Effector CD8-positive, alpha-beta T cell (primary cell): ENCODE measurements around the gene ZNF154.

Source experiments
- DNase-seq: peaks from one replicate; lab custom pipeline; 2025; lab: John Stamatoyannopoulos, UW

The ZNF154 gene

DNA sequence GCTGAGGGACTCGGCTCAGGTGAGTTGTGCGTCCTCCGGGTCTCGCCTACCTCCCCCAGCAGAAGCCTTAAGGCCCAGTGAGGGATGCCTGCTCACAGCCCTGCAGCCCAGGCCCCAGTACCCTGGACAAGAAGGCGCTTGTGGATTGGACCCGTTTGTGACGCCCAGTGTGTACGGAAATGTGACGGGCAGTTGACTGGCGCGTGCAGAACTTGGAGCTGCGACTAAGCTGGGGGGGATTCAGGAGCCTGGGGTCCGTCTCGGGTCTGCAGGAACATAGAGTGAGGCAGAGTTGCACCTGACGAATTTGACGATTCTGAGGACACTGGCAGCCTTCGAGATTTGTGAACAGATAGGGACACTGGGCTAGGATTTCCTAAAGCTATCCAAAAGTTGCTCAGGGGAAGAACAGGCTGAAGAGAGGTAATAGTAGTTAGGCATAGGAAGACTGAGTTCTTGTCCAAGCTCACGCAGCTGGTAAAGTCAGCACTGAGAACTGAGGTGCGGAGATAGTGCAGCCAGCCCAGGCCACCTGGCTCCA, 26.7 kb downstream of the ZNF154 start:
- no peak for DNase-seq

DNA sequence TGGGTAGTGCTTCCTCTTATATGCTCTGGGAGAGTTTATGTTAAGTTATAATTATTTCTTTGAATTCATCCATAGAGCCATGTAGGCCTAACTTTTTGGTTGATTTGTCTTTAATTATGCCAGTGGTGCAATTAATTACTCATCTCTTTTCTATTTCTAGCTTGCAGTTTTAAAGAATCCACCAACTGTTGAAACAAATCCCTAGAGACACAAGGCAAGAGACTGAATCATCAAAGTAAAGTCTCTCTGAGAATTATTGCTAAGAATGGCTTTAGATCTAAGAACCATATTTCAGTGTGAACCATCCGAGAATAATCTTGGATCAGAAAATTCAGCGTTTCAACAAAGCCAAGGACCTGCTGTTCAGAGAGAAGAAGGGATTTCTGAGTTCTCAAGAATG, 33.1 kb downstream of the ZNF154 start:
- DNase-seq, result no peak

DNA sequence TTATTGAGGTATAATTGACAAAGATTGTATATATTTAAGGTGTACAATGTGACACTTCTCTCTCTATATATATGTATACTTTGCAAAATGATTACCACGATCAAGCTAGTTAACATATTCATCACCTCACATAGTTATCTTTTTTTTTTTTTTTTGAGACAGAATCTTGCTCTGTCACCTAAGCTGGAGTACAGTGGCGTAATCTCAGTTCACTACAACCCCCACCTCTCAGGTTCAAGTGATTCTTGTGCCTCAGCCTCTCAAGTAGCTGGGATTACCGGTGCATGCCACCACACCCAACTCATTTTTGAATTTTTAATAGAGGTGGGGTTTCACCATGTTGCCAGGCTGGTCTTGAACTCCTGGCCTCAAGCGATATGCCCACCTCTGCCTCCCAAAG, 36.5 kb downstream of the ZNF154 start:
- no peak for DNase-seq

DNA sequence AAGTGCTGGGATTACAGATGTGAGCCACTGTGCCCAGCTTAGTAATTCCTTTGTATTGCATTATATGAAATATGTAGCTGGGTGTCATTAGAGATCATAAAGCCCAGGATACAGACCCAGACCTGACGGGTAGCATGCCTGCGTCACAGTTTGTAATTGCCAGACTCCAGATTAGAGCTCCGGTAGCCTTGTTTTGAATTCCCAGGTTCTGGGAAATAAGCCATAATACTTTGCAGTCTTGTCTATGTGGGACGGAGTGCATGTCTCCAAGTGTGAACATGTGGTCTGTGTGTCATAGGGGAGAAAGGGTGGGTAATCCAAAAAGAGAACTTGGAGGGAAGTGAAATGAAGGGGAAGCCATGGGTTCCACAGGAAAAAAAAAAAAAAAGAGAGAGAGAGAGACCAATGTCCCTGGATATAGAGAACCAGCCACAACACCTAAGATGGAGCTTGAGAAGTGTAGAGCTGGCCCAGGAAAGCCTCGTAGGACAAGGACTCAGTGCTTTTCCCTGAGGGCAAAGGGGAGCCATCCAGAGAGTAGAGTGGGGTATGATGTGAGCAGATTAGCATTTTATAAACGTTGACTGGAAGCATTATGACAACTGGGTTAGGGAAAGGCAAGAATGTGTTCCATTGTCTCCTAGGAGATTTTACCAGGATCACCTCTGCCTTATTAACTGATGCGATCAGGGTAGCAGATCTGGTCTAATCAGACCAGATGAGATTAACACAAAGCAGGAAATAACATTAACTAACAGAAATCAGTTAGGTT, 37.7 kb downstream of the ZNF154 start:
- DNase-seq, result no peak

DNA sequence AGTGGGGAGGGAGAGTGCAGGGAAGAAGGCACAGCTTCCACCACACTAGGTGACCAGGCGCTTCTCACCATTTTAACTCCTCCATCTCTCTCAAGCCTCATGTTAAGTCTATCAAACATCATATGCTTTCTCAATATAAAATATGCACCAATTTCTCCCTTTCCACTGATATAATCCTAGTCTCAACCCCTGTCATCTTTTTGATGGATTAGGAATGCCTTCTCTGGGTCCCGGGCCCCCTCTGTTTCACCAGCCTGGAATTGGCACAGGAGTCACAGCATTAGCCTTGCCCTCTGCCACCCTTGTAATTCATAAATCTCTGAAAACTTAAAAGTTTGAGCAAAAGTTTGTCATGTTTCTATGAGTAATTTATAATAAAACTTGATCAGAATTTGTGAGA, 40.4 kb downstream of the ZNF154 start, which contains the start of gene ZSCAN4:
TSS of gene ZSCAN4 (plus strand) at position 301 of the 400 bp plus-strand sequence. CDS start 7,211 bp downstream, outside the sequence.
- no peak for DNase-seq

DNA sequence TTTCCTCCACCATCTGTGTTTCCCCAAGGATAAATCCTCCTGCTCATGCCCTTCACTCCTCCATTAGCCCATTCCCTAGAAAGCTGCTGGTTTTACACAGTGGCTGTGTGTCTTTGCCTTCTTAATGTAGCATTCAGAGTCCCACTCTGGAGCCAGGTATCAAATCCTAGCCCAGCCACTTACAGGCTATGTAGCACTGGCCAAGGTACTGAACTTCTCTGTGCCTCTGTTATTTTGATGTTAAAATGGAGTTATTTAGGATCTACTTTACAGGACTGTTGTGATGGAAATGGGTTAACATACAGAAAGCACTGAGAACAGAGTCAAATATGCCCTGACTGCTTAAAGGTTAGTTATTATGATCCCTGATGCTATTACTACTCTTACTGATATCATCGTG, 41.8 kb downstream of the ZNF154 start:
- DNase-seq, result no peak

DNA sequence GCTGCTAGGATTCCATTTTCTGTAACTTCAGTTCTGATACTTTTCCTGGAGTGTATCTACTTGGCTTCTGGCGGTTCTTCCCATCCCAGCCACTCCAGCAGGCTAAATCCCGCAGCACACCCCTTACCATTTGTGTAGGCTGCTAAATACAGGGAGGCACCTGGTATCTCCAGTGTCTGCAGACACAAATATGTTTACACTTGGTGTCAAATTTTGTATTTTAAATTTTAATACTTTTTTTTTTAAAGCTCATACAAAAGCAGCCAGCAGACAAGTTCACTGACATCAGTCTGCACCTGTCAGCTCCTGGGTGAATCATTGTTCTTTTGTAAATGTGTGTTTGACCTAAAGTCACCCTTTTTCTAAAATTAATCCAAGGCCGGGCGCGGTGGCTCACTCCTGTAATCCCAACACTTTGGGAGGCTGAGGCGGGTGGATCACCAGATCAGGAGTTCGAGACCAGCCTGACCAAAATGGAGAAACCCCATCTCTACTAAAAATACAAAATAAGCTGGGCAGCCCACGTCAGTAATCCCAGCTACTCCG, 43.7 kb downstream of the ZNF154 start:
- no peak for DNase-seq

DNA sequence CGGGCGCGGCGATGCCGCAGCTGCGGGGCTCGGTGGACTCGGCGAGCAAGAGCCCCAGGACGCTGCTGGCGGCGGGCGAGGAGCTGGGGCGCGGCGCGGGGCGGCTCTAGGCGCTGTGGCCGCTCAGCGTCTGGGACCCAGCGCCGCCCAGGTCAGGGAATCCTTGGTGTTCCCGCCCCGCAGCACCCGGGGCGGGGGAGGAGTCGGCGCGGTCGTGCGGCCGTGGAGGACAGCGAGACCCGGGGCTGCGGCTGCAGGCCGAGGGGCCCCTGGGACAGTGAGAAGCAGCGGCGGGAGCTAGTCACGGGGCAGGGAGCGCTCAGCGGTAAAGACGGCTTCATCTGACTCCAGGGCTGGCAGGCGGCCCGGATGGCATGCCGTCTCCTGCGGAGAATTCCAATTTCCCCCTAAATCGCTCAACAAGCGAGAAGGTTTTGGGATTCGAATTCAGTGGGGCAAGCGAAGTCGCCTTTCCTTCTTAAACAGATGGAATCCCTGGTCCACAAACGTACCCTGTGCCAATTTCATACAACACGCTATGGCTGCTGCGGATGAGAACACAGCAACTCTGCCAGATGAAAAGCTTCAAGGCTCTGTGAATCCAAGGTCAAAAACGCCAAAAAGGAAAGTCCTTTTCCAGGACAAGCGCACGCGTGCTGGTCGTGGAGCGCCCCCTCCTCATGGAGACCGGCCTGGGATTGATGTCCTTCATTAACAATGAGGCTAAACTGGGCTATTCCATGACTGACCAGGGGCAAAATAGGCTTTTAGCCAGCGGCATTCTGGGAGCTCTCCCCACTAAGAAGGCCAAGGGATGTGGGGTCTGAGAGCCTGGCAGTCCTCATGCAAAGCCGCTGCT, 44.5 kb downstream of the ZNF154 start:
- DNase-seq, result no peak

DNA sequence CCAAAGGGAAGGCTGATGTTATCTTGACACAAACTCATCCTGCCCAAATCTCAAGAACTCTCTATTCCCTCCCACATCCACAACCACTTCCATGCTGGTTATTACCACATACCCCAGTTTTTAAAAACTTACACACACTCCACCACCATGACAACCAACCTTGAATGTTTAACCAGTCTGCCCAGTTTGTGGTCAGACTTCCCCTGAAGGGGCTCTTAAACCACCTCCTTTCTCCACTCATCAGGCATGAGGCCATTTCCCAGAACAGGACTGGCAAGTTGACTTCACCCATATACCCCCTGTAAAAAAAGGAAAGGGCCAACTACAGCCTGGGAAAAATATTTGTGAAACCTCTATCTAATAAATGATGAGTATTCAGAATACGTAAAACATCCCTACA, 52.7 kb downstream of the ZNF154 start:
- no peak for DNase-seq

DNA sequence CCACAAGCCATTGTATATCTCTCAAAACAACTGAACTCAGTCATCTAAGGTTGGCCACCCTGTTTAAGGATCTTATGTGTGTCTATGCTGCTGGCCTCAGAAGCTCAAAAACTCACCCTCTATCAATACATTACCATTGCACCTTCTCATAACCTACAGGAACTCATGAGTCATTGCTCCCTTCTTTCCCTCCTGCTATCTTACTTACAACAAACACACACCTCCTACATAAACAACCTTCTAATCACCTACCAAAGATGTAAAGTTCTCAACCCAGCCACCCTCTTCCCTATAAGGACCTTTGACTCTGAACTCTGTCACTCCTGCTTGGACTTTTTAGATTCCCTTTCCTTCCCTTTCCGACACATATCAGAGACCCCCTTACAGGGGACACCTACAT, 53.6 kb downstream of the ZNF154 start:
- DNase-seq, result no peak

DNA sequence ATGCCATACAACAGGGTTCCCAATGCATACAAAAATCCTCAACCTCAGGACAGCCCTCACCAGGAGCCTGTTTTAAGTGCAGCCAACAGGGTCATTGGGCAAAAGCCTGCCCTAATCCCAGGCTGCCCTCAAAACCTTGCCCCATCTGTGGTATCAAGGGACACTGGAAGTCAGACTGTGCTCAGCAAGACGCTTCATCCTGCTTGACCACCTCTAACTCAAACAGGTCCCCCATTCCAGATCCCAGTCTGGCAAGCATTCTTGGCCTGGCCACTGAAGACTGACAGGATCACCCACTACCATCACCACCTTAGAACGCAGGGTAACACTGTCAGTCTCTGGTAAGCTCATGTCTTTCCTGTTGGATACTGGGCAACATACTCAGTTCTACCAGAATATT, 55.3 kb downstream of the ZNF154 start:
- no peak for DNase-seq

DNA sequence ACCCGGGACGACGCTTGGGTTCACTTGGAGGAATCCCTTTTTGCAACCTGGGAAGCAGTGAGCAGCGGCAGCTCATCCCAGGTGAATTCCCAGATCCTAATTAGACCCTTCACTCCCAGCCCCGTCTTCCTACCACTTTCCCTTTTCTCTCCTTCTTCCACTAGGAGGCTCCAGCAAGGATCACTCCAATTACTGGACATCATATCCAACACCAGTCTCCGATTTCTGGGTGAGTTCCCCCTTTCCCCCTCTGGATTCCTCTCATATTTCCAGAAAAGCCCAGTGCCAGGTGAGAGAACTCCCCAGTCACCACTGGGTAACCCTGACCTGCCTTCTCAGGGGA, 57.4 kb downstream of the ZNF154 start:
- DNase-seq, result no peak

DNA sequence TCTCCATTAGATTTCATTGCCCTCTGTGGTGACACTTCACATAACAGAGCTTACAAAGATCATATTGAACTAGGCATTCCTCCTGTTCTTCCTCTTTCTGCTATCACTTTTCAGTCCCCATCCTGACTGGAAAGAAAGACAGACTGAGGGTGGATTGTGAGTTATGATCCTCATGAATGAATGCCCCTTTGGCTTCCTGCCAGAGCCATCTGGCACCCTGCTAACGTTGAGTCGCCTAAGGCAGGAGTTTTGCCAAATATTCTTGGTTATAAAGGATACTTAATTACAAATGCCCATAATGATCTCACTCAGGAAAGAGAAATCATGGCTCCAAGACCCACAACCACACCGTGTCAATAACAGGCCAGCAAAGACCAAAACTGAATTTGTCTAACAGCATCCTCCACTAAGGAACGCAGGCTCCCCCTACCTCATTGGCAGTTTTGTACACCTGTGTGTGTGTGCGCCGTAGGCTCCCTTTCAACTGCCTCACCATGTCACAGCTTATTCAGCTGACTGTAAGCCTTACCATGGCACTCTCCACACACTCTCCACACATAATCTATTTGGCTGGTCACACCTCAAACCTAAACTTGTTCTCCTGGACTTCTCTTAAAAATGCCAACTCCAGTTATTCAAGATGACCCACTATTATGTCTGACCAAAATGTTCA, 60.5 kb downstream of the ZNF154 start:
- DNase-seq, result no peak
